ENCODE measurements around the gene KCNG2. TPM values are rescaled to one million over a fixed set of nuclear protein-coding genes. Genes with fewer than 3 reads are reported as not detected.

KCNG2 gene
- polyA plus RNA-seq, 1 of the 3 experiments (the other 2 are of a cell fraction): not detected

DNA sequence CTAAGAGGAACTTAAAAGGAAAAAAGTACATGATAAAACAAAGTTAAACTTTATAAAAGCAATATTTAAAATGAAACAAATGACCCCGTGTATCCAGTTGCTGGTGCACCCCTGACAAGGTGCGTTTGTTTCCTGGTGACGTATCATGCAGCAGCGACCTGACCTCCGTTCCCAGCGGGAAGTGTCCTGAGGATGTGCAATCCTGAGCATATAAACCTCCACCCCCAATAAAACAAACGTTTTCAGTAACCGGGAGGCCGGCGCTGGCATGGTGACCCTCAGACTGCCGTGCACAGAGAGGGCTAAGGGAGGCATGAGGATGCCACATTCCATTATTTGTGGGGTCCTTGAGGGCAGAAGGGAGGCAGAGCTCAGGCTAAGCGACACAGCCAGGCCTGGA, 138.9 kb downstream of the KCNG2 start:
- no peak overlapping the region for H3K27ac ChIP-seq (ENCODE audit: low read depth in 2 of 2, low read length in 1 of 2)
- H2AFZ ChIP-seq (ENCODE audit: low read depth): no peak overlapping the region
- peaks cover 56% of the 10 kb centered on the region; the same call in 1 of the 2 replicates for H3K79me2 ChIP-seq (ENCODE audit: insufficient read depth)
- no peaks in the 10 kb centered on the region for H3F3A ChIP-seq (replicated peaks; ENCODE audit: insufficient read depth)
- DNase-seq: no peak
- TF ChIP-seq GABPA (IDR thresholded peaks at IDR 0.05; ENCODE audit: low read depth): no peak
- TF ChIP-seq, protein P1, sequence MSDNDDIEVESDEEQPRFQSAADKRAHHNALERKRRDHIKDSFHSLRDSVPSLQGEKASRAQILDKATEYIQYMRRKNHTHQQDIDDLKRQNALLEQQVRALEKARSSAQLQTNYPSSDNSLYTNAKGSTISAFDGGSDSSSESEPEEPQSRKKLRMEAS (IDR thresholded peaks at IDR 0.05; ENCODE audit: low read depth): no peak
- no peak for TF ChIP-seq EP300 (IDR thresholded peaks at IDR 0.05; ENCODE audit: borderline replicate concordance in 1 of 2, low read depth in 1 of 2, low read length in 1 of 2)
- no peak for TF ChIP-seq FOXJ3 (CRISPR knock-in tag; IDR thresholded peaks at IDR 0.05)
- no peak for TF ChIP-seq RCOR1 (IDR thresholded peaks at IDR 0.05; ENCODE audit: low read length)
- TF ChIP-seq YY1 (IDR thresholded peaks at IDR 0.05; ENCODE audit: low read depth): no peak
- TF ChIP-seq, protein P2, sequence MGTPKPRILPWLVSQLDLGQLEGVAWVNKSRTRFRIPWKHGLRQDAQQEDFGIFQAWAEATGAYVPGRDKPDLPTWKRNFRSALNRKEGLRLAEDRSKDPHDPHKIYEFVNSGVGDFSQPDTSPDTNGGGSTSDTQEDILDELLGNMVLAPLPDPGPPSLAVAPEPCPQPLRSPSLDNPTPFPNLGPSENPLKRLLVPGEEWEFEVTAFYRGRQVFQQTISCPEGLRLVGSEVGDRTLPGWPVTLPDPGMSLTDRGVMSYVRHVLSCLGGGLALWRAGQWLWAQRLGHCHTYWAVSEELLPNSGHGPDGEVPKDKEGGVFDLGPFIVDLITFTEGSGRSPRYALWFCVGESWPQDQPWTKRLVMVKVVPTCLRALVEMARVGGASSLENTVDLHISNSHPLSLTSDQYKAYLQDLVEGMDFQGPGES (IDR thresholded peaks at IDR 0.05; ENCODE audit: low read depth, low read length): no peak
- TF ChIP-seq SIN3A (IDR thresholded peaks at IDR 0.05; ENCODE audit: borderline replicate concordance, low read depth, low read length): no peak
- CTCF ChIA-PET: no interaction called here
- H3K4me3 ChIP-seq (ENCODE audit: low read depth in 2 of 2, low read length in 1 of 2): no peak overlapping the region; a peak in 1 of 4 replicates
- POLR2A ChIA-PET: no interaction called here
- WGBS (ENCODE audit: low lambda C conversion rate): 90% methylated on average over 12 of the region's 12 CpGs
- H3K9me2 ChIP-seq: no peaks in the 10 kb centered on the region
- H4K20me1 ChIP-seq (ENCODE audit: insufficient read depth): no peaks in the 10 kb centered on the region
- peaks cover 2 to 35% of the 10 kb centered on the region in 2 experiments for H3K36me3 ChIP-seq (replicated peaks in 1 of 2; ENCODE audit: control insufficient read depth in 1 of 2, insufficient read depth in 2 of 2, low read length in 1 of 2)
- peaks cover 19% of the 10 kb centered on the region; the same call in 1 of the 2 replicates for H3K9me3 ChIP-seq
- H3K4me2 ChIP-seq: no peak overlapping the region
- no peaks in the 10 kb centered on the region for H3K27me3 ChIP-seq (ENCODE audit: insufficient read depth)
- H3K4me1 ChIP-seq (ENCODE audit: control insufficient read depth in 1 of 2, insufficient read depth in 2 of 2, low read depth in 1 of 2, low read length in 1 of 2): no peaks in the 10 kb centered on the region
- H3K9ac ChIP-seq: no peak overlapping the region

DNA sequence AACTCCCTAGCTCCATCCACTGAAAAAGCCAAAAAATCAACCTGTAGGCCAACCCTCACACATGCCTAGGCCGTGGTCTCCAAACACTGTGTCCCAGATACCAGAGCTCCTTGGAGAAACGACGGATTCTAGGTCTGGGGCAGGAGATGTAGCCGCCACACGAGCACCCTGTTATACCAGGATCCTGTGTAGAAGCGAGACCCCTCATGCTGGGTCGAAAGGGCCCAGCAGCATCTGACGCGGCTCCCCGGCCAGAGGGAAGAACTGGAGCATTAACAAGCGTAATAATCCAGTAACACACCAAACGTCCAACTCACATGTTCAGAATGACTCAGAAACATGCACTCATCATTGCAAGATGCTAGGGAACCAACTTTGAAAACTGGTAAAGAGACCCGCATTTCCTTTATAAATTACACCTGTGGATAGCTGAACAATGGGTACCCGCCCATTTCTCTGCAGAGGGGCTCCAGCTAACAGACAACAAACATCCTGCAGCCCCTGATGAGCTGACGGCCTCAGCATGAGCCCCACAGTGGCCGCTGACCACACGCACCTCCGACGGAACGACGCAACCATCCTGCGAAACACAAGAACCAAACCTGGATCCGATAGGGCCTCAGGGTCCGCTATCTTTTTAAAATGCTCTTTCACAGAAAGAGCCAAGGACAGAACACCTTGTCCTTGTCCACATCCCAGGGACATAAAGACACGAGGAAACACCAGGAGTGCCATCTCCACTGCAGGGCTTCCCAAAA, 139.5 kb downstream of the KCNG2 start:
- Histone ChIP-seq H3F3A (replicated peaks; ENCODE audit: insufficient read depth) (no peaks in the 10 kb centered on the region), H3K9me2 (no peaks in the 10 kb centered on the region), H3K4me3 (ENCODE audit: low read depth in 2 of 2, low read length in 1 of 2) (no peak overlapping the region), H3K4me2 (no peak overlapping the region), H3K27me3 (ENCODE audit: insufficient read depth) (no peaks in the 10 kb centered on the region), H3K9me3 (peaks cover 16% of the 10 kb centered on the region; the same call in 1 of the 2 replicates), H4K20me1 (ENCODE audit: insufficient read depth) (no peaks in the 10 kb centered on the region), H3K4me1 (ENCODE audit: control insufficient read depth in 1 of 2, insufficient read depth in 2 of 2, low read depth in 1 of 2, low read length in 1 of 2) (no peaks in the 10 kb centered on the region), H3K27ac (ENCODE audit: low read depth in 2 of 2, low read length in 1 of 2) (no peak overlapping the region), H3K79me2 (ENCODE audit: insufficient read depth) (peaks cover 53% of the 10 kb centered on the region; the same call in 1 of the 2 replicates), H3K9ac (no peak overlapping the region), H3K36me3 (replicated peaks in 1 of 2; ENCODE audit: control insufficient read depth in 1 of 2, insufficient read depth in 2 of 2, low read length in 1 of 2) (peaks cover 5 to 35% of the 10 kb centered on the region in 2 experiments), H2AFZ (ENCODE audit: low read depth) (no peak overlapping the region)
- ChIA-PET CTCF (no interaction called here), POLR2A (no interaction called here)
- TF ChIP-seq, protein P3, sequence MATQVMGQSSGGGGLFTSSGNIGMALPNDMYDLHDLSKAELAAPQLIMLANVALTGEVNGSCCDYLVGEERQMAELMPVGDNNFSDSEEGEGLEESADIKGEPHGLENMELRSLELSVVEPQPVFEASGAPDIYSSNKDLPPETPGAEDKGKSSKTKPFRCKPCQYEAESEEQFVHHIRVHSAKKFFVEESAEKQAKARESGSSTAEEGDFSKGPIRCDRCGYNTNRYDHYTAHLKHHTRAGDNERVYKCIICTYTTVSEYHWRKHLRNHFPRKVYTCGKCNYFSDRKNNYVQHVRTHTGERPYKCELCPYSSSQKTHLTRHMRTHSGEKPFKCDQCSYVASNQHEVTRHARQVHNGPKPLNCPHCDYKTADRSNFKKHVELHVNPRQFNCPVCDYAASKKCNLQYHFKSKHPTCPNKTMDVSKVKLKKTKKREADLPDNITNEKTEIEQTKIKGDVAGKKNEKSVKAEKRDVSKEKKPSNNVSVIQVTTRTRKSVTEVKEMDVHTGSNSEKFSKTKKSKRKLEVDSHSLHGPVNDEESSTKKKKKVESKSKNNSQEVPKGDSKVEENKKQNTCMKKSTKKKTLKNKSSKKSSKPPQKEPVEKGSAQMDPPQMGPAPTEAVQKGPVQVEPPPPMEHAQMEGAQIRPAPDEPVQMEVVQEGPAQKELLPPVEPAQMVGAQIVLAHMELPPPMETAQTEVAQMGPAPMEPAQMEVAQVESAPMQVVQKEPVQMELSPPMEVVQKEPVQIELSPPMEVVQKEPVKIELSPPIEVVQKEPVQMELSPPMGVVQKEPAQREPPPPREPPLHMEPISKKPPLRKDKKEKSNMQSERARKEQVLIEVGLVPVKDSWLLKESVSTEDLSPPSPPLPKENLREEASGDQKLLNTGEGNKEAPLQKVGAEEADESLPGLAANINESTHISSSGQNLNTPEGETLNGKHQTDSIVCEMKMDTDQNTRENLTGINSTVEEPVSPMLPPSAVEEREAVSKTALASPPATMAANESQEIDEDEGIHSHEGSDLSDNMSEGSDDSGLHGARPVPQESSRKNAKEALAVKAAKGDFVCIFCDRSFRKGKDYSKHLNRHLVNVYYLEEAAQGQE (IDR thresholded peaks at IDR 0.05; ENCODE audit: low read depth, low read length): no peak
- TF ChIP-seq, protein P4, sequence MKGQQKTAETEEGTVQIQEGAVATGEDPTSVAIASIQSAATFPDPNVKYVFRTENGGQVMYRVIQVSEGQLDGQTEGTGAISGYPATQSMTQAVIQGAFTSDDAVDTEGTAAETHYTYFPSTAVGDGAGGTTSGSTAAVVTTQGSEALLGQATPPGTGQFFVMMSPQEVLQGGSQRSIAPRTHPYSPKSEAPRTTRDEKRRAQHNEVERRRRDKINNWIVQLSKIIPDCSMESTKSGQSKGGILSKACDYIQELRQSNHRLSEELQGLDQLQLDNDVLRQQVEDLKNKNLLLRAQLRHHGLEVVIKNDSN (IDR thresholded peaks at IDR 0.05; ENCODE audit: borderline replicate concordance, low read depth): no peak
- TF ChIP-seq SMC3 (IDR thresholded peaks at IDR 0.05; ENCODE audit: low read depth, low read length) (no peak), JUND (IDR thresholded peaks at IDR 0.05) (no peak)
- DNase-seq: no peak
- WGBS (ENCODE audit: low lambda C conversion rate): 90% methylated on average over 25 of the region's 25 CpGs

Data from SK-N-SH (cell line).